ENCODE data around the gene CALCA.

GRCh38 chr11:15006139-15006759, 34.1 kb upstream of the CALCA start:
- TF ChIP-seq POLR2A (IDR thresholded peaks at IDR 0.05; ENCODE audit: low read depth, low read length) (no peak), TAF1 (IDR thresholded peaks at IDR 0.05; ENCODE audit: borderline replicate concordance, low read depth, low read length) (no peak), POLR2AphosphoS5 (IDR thresholded peaks at IDR 0.05; ENCODE audit: low read depth, low read length) (no peak)
